ENCODE data around the gene PCBD1. TPM values are rescaled to one million over a fixed set of nuclear protein-coding genes. Genes with fewer than 3 reads are reported as not detected.

The PCBD1 gene
- total RNA-seq, 1 experiment from 2014 or later = 39.7 TPM

DNA sequence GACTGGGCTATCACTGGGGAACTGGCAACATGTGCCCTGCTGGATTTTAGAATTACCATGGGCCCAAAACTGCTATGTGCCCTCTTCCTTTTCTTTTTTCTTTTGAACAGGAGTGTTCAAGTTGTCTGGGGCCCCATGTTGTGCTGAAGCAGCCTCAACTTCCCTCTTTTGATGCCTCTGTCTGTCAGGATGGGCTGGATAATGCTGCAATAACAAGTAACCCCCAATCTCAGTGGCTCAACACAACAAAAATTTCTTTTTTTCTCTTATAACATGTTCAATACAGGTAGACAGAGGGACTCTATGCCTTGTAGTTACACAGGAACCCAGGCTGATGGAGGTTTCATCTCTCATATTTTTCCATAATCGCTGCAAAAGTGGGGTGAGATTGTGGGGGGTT, 8.2 kb upstream of the PCBD1 start:
- Histone ChIP-seq H2BK20ac (ENCODE audit: low read depth, low read length, poor library complexity, severe bottlenecking) (no peak overlapping the region), H3K4me1 (ENCODE audit: insufficient read depth, low read length) (peaks cover 10% of the 10 kb centered on the region; the same call in 1 of the 2 replicates), H3K56ac (ENCODE audit: insufficient read length, low read depth, low read length) (no peak overlapping the region), H3K4ac (ENCODE audit: low read depth, low read length) (no peak overlapping the region), H3K23me2 (ENCODE audit: insufficient read length, low read depth, low read length, poor library complexity, severe bottlenecking) (no peaks in the 10 kb centered on the region), H2BK120ac (ENCODE audit: low read depth, low read length, poor library complexity, severe bottlenecking) (no peak overlapping the region), H3K79me2 (ENCODE audit: insufficient read depth, low read length) (no peaks in the 10 kb centered on the region), H3K18ac (ENCODE audit: insufficient read length, low read depth, low read length) (no peak overlapping the region), H2BK5ac (ENCODE audit: insufficient read length, low read length) (no peak overlapping the region), H3K4me2 (ENCODE audit: insufficient read depth, insufficient read length, low read length) (no peak overlapping the region), H4K91ac (ENCODE audit: insufficient read length, low read depth, low read length) (no peak overlapping the region), H3K9me3 (ENCODE audit: control insufficient read depth, low read depth, low read length) (no peaks in the 10 kb centered on the region), H3K27ac (ENCODE audit: insufficient read length, low read depth, low read length) (no peak overlapping the region), H4K8ac (replicated peaks; ENCODE audit: insufficient read length, low read depth, low read length) (no peak overlapping the region), H2BK12ac (ENCODE audit: insufficient read length, low read depth, low read length) (no peak overlapping the region), H4K5ac (ENCODE audit: insufficient read length, low read depth, low read length) (no peak overlapping the region), H2AFZ (ENCODE audit: low read length) (no peak overlapping the region), H3K79me1 (ENCODE audit: insufficient read depth, low read depth, low read length, poor library complexity, severe bottlenecking) (no peaks in the 10 kb centered on the region), H3K27me3 (ENCODE audit: insufficient read depth, low read length) (no peaks in the 10 kb centered on the region), H4K20me1 (ENCODE audit: control insufficient read depth, insufficient read depth, insufficient read length) (no peaks in the 10 kb centered on the region), H3K14ac (ENCODE audit: insufficient read depth, low read length) (no peak overlapping the region), H2BK15ac (ENCODE audit: low read depth, low read length) (no peak overlapping the region), H3K23ac (ENCODE audit: insufficient read length, low read depth, low read length) (no peak overlapping the region), H2AK5ac (ENCODE audit: insufficient read length, low read length) (no peak overlapping the region), H3K9ac (ENCODE audit: extremely low read depth, insufficient read length, low read length) (no peak overlapping the region), H3T11ph (ENCODE audit: low read length) (no peak overlapping the region)
- no CpG with 5 or more reads among the region's 1 CpG for WGBS (ENCODE audit: extremely low coverage, insufficient read length, low lambda C conversion rate)
- H3K36me3 Mint-ChIP-seq (ENCODE audit: insufficient read depth in 1 of 3, low read depth in 3 of 3) = peaks cover 0 to 5% (median 0%) of the 10 kb centered on the region in 3 experiments; a peak in 2 of 7 replicates
- no peak overlapping the region for H3K27ac Mint-ChIP-seq
- H3K4me3 Mint-ChIP-seq = no peak overlapping the region
- H3K9me3 Mint-ChIP-seq = peaks cover 0 to 3% of the 10 kb centered on the region in 2 experiments; a peak in 2 of 5 replicates
- peaks cover 21 to 23% of the 10 kb centered on the region in 2 experiments for H3K4me1 Mint-ChIP-seq
- TF ChIP-seq CTCF (conservative IDR thresholded peaks at IDR 0.05) = no peak
- no peak for DNase-seq
- peaks cover 2% of the 10 kb centered on the region; the same call in 1 of the 2 replicates for H3K27me3 Mint-ChIP-seq (ENCODE audit: low read depth)

Measured in H9 (cell line).